ENCODE measurements around the gene ATN1.

ATN1 gene

DNA sequence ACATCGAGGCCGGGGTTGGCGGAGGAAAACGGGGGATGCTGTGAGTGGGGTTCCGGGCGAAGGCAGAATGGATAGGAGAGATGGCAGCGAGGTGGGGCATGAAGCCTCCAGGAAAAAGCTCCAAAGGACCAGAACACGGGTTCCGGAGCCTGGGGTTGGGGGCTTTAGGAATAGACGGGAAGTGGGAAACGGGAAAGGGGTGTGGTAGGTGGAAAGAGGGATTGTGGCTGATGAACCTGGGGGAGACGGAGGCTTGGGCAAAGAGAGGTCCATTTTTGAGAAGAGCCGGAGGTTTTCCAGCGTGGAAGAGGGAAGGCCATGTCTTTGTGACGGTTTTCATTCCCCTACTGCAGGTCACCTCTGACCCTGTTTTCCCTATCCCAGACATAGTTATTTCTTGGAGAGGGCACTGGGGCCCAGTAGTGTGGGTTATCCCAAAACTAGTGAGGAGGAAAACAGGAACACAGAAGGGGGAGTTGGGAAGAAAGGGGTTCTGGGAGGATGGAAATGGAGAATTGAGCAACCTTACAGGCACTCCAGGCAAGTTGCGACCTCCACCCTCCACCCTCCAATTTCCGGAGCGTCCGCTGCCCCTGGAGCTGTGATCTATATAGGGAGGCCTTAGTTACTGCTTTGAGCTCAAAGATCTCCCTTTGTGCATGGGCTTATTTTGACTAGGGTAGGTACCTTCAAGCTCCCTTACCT lies 1.1 kb downstream of the ATN1 start:
- DNase-seq (ENCODE audit: low read depth), result no peak

GRCh38 chr12:6929466-6930452 lies 2.0 kb downstream of the ATN1 start:
- DNase-seq (ENCODE audit: low read depth), result no peak

DNA sequence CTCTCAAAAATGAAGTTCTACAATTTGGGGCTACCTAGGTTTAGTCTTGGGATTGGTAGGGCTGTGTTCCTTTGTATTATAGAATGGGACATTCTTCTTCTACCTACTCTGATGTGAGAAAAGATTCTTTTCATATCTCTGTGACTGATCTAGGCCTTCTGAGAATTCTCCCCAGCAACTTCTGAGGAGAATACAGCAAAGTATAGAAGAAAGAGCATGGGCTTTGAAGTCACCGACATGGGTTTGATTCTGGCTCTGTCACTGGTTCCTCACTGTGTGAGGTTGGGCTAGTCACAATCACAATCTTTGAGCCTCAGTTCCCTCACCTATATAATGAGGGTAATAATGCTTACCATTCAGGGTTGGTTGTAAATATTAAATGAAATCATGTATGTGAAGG lies 5.0 kb downstream of the ATN1 start:
- no peak for DNase-seq (ENCODE audit: low read depth)

DNA sequence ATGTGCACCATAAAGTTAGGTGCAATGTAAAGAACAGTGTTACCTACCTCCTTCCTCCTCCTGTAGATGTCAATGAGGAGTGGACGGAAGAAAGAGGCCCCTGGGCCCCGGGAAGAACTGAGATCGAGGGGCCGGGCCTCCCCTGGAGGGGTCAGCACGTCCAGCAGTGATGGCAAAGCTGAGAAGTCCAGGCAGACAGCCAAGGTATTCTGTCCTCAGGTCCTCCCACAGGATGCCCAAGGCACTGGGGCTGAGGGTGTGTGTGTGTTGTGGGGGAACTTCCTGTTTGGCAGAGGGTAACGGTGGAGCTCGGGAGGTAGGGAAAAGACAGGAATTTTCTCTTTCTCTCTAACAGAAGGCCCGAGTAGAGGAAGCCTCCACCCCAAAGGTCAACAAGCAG lies 6.4 kb downstream of the ATN1 start:
- no peak for DNase-seq (ENCODE audit: low read depth)

DNA sequence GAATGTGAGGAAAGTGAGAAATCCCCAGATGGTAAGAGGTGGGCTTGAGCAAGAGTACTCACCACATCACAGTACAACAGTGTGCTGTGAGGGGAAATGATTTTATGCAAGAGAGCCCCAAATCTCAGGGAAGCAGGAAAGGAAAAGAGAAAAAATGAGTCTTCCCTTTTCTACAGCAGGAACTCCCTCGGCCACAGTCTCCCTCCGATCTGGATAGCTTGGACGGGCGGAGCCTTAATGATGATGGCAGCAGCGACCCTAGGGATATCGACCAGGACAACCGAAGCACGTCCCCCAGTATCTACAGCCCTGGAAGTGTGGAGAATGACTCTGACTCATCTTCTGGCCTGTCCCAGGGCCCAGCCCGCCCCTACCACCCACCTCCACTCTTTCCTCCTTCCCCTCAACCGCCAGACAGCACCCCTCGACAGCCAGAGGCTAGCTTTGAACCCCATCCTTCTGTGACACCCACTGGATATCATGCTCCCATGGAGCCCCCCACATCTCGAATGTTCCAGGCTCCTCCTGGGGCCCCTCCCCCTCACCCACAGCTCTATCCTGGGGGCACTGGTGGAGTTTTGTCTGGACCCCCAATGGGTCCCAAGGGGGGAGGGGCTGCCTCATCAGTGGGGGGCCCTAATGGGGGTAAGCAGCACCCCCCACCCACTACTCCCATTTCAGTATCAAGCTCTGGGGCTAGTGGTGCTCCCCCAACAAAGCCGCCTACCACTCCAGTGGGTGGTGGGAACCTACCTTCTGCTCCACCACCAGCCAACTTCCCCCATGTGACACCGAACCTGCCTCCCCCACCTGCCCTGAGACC lies 7.8 kb downstream of the ATN1 start:
- DNase-seq (ENCODE audit: low read depth), result no peak

DNA sequence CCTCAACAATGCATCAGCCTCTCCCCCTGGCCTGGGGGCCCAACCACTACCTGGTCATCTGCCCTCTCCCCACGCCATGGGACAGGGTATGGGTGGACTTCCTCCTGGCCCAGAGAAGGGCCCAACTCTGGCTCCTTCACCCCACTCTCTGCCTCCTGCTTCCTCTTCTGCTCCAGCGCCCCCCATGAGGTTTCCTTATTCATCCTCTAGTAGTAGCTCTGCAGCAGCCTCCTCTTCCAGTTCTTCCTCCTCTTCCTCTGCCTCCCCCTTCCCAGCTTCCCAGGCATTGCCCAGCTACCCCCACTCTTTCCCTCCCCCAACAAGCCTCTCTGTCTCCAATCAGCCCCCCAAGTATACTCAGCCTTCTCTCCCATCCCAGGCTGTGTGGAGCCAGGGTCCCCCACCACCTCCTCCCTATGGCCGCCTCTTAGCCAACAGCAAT lies 8.5 kb downstream of the ATN1 start:
- no peak for DNase-seq (ENCODE audit: low read depth)

DNA sequence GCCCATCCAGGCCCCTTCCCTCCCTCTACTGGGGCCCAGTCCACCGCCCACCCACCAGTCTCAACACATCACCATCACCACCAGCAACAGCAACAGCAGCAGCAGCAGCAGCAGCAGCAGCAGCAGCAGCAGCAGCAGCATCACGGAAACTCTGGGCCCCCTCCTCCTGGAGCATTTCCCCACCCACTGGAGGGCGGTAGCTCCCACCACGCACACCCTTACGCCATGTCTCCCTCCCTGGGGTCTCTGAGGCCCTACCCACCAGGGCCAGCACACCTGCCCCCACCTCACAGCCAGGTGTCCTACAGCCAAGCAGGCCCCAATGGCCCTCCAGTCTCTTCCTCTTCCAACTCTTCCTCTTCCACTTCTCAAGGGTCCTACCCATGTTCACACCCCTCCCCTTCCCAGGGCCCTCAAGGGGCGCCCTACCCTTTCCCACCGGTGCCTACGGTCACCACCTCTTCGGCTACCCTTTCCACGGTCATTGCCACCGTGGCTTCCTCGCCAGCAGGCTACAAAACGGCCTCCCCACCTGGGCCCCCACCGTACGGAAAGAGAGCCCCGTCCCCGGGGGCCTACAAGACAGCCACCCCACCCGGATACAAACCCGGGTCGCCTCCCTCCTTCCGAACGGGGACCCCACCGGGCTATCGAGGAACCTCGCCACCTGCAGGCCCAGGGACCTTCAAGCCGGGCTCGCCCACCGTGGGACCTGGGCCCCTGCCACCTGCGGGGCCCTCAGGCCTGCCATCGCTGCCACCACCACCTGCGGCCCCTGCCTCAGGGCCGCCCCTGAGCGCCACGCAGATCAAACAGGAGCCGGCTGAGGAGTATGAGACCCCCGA lies 9.1 kb downstream of the ATN1 start:
- DNase-seq (ENCODE audit: low read depth), result no peak

GRCh38 chr12:6937481-6938352 lies 10.0 kb downstream of the ATN1 start:
- DNase-seq (ENCODE audit: low read depth), result peak; percentile 78

GRCh38 chr12:6938353-6939190 lies 10.8 kb downstream of the ATN1 start:
- no peak for DNase-seq (ENCODE audit: low read depth)

DNA sequence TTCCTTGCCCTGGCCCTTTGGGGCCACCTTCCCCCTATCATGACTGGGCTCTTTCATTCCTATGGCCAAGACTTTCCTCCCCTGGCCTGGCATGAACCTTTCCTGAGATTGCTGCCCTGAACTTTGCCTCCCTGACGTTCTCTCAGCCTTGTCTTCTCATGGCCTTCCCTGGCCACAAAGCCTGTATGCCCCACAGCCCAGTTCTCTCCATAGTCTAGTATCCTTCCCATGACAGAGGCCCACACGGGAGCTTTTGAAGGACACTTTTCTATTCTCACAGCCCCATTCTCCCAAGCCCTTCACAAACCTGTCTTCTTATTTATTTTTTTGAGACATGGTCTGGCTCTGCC lies 11.4 kb downstream of the ATN1 start:
- DNase-seq (ENCODE audit: low read depth), result no peak

DNA sequence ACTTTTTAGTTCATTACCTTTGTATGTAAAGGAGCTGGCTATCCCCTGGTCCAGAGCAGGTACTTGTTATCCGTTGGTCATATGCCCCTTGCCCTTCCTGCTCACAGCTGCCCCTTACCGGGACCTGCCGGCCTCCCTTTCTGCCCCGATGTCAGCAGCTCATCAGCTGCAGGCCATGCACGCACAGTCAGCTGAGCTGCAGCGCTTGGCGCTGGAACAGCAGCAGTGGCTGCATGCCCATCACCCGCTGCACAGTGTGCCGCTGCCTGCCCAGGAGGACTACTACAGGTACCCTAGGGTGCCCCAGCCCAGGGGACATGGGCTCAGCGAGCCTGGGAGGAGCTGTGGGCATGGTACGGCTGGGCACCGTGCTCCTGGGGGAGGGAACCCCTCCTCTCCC lies 13.5 kb downstream of the ATN1 start:
- DNase-seq (ENCODE audit: low read depth), result no peak

DNA sequence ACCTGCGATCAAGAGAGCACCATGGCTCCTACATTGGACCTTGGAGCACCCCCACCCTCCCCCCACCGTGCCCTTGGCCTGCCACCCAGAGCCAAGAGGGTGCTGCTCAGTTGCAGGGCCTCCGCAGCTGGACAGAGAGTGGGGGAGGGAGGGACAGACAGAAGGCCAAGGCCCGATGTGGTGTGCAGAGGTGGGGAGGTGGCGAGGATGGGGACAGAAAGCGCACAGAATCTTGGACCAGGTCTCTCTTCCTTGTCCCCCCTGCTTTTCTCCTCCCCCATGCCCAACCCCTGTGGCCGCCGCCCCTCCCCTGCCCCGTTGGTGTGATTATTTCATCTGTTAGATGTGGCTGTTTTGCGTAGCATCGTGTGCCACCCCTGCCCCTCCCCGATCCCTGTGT lies 14.0 kb downstream of the ATN1 start:
- DNase-seq (ENCODE audit: low read depth), result no peak

GRCh38 chr12:6942331-6942665 lies 14.5 kb downstream of the ATN1 start:
- no peak for DNase-seq (ENCODE audit: low read depth)

DNA sequence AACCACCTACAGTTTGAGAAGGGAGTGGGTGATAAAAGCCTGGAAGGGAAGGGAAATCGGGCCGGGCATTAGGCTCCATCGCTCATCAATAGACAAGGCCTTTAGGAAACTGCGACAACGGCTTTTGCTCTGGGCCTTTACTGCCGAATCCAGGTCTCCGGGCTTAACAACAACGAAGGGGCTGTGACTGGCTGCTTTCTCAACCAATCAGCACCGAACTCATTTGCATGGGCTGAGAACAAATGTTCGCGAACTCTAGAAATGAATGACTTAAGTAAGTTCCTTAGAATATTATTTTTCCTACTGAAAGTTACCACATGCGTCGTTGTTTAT lies 15.6 kb downstream of the ATN1 start:
- no peak for DNase-seq (ENCODE audit: low read depth)

- DNase-seq (ENCODE audit: low read depth), result peak; percentile 90
These were observed 16.1 kb downstream of the ATN1 start, which contains the start of the genes C12orf57 and RNU7-1 for GRCh38 chr12:6943722-6944380. Gene C12orf57, plus strand, starts transcription at chr12:6944022. Its CDS starts 100 bp downstream, at chr12:6944122. Gene RNU7-1, plus strand, starts transcription at chr12:6943816.

- peak; percentile 73 for DNase-seq (ENCODE audit: low read depth)
These were observed 16.8 kb downstream of the ATN1 start for GRCh38 chr12:6944381-6945186.

GRCh38 chr12:6945613-6946012 lies 17.9 kb downstream of the ATN1 start:
- no peak for DNase-seq (ENCODE audit: low read depth)
